Panc1 (cell line): ENCODE data around the gene CPPED1.

ENCODE experiments used
- POLR2AphosphoS5 ChIP-seq: IDR thresholded peaks from 2 replicates; pipeline ENCODE4 v1.6.1; 2012; ENCODE audit warnings: mild to moderate bottlenecking, low read depth, low read length, moderate library complexity
- SIN3A ChIP-seq: IDR thresholded peaks from 2 replicates; pipeline ENCODE4 v1.6.1; 2012; ENCODE audit warnings: low read depth, mild to moderate bottlenecking, low read length, moderate library complexity, borderline replicate concordance; ENCODE audit not compliant: insufficient read depth
- TCF7L2 ChIP-seq: IDR thresholded peaks from 2 replicates; pipeline ENCODE4 v1.6.1; 2011; ENCODE audit warnings: mild to moderate bottlenecking, low read depth, low read length, inconsistent platforms
- TF ChIP-seq, protein P1 (sequence below): fragments of 450-650 bp; IDR thresholded peaks from 2 replicates; pipeline ENCODE4 v1.5.1; 2017; ENCODE audit warnings: mild to moderate bottlenecking

DNA sequence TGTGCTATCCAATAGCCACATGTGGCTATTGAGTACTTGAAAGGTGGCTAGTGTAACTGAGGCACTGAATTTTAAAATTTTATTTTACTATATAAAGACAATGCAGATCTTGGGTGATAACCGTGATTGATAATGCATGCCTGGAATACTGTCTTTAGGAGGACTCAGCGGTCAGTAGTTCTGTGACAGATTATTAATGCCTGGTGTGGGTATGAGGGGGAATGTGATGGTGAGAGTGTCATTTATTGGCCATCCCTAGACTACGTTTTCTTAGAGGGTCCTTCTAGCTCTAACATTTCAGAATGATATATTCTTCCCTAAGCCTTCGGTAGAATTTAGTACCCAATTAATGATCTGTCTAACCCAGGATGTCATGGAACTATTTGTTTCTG lies 157.6 kb downstream of the CPPED1 start:
- TF ChIP-seq, protein P1, sequence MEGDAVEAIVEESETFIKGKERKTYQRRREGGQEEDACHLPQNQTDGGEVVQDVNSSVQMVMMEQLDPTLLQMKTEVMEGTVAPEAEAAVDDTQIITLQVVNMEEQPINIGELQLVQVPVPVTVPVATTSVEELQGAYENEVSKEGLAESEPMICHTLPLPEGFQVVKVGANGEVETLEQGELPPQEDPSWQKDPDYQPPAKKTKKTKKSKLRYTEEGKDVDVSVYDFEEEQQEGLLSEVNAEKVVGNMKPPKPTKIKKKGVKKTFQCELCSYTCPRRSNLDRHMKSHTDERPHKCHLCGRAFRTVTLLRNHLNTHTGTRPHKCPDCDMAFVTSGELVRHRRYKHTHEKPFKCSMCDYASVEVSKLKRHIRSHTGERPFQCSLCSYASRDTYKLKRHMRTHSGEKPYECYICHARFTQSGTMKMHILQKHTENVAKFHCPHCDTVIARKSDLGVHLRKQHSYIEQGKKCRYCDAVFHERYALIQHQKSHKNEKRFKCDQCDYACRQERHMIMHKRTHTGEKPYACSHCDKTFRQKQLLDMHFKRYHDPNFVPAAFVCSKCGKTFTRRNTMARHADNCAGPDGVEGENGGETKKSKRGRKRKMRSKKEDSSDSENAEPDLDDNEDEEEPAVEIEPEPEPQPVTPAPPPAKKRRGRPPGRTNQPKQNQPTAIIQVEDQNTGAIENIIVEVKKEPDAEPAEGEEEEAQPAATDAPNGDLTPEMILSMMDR, result no peak
- no peak for TF ChIP-seq TCF7L2
- no peak for TF ChIP-seq SIN3A
- TF ChIP-seq POLR2AphosphoS5, result no peak
